ENCODE data around the gene PPP1R3D. TPM values are rescaled to one million over a fixed set of nuclear protein-coding genes. Genes with fewer than 3 reads are reported as not detected.

The PPP1R3D gene
- total RNA-seq, 1 experiment from 2014 or later = 4.9 TPM

DNA sequence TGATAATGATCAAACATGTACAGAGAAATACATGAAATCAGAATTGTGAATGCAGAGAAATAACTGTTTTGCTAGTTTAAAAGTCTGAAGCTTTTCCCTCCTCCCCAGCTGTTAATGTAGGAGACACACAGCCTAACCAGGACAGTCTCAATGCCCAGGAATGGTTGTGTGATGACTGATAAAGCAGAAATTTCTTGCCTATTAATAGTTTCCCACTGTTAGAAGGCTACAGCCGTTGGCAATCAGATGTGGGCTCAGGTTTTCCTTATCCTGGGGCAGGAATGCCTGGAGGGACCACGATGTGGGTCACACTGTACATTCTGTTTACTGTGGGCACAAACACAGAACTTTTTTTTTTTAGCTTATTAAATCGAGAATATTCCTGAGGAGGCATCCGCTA lies 1.9 kb downstream of the PPP1R3D start:
- Histone ChIP-seq H3K27ac (ENCODE audit: low read depth, low read length, poor library complexity, severe bottlenecking) (no peak overlapping the region), H3K4me1 (ENCODE audit: insufficient read depth, low read length, poor library complexity, severe bottlenecking) (peaks cover 16% of the 10 kb centered on the region), H3K4me3 (ENCODE audit: low read depth, low read length, poor library complexity, severe bottlenecking) (no peak overlapping the region), H3K27me3 (replicated peaks; ENCODE audit: insufficient read depth, low read depth, low read length, poor library complexity) (no peaks in the 10 kb centered on the region), H3K9me3 (ENCODE audit: low read depth, low read length, poor library complexity, severe bottlenecking) (no peaks in the 10 kb centered on the region), H3K36me3 (ENCODE audit: insufficient read depth, low read length, poor library complexity, severe bottlenecking) (peaks cover 12% of the 10 kb centered on the region)
- CTCF ChIA-PET = no interaction called here
- no TSS peak for BruUV-seq (replicated peaks)
- intact Hi-C loops (cut with micrococcal nuclease; ENCODE audit: unreplicated experiment) = no loop called here
- TF ChIP-seq EZH2 (IDR thresholded peaks at IDR 0.05; ENCODE audit: borderline replicate concordance, low read depth, low read length, poor library complexity, severe bottlenecking) = no peak
- no peak for TF ChIP-seq CTCF (conservative IDR thresholded peaks at IDR 0.05; ENCODE audit: low read depth, low read length)
- no peak for DNase-seq (ENCODE audit: low spot score)
- POLR2A ChIA-PET (ENCODE audit: low non-redundant PET) = interaction anchor here (0.6 kb wide), 1 partner anchor 935 kb away, joined by 3 read pairs; no protein-coding TSS in a partner anchor

DNA sequence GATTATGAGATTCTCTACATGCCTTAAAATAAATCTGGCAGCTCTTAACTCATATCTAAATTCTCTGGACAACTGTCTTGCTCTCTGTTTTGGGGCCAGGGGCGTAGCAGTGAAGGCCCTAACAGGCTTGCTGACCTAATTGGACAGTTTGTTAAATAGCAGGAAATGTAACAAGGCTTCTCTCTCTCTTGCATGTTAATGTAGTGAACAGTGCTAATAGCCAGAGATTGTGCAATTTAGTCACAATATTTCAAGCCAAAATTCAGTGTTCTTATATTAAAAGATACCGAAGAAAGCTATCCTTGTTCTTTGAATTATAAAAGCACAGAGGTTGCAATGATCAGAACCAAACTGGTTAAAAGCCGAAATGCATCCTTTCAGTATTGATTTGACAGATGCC lies 3.0 kb downstream of the PPP1R3D start:
- no peaks in the 10 kb centered on the region for H3K27me3 ChIP-seq (replicated peaks; ENCODE audit: insufficient read depth, low read depth, low read length, poor library complexity)
- intact Hi-C loops (cut with micrococcal nuclease; ENCODE audit: unreplicated experiment) = no loop called here
- H3K4me3 ChIP-seq (ENCODE audit: low read depth, low read length, poor library complexity, severe bottlenecking) = no peak overlapping the region
- BruUV-seq (replicated peaks) = TSS peak; percentile 55
- H3K4me1 ChIP-seq (ENCODE audit: insufficient read depth, low read length, poor library complexity, severe bottlenecking) = peaks cover 16% of the 10 kb centered on the region
- TF ChIP-seq CTCF (conservative IDR thresholded peaks at IDR 0.05; ENCODE audit: low read depth, low read length) (no peak), EZH2 (IDR thresholded peaks at IDR 0.05; ENCODE audit: borderline replicate concordance, low read depth, low read length, poor library complexity, severe bottlenecking) (no peak)
- peaks cover 4% of the 10 kb centered on the region for H3K36me3 ChIP-seq (ENCODE audit: insufficient read depth, low read length, poor library complexity, severe bottlenecking)
- H3K27ac ChIP-seq (ENCODE audit: low read depth, low read length, poor library complexity, severe bottlenecking) = peak overlapping the region; percentile 24
- ChIA-PET POLR2A (ENCODE audit: low non-redundant PET) (no interaction called here), CTCF (no interaction called here)
- DNase-seq (ENCODE audit: low spot score) = no peak
- H3K9me3 ChIP-seq (ENCODE audit: low read depth, low read length, poor library complexity, severe bottlenecking) = no peaks in the 10 kb centered on the region

DNA sequence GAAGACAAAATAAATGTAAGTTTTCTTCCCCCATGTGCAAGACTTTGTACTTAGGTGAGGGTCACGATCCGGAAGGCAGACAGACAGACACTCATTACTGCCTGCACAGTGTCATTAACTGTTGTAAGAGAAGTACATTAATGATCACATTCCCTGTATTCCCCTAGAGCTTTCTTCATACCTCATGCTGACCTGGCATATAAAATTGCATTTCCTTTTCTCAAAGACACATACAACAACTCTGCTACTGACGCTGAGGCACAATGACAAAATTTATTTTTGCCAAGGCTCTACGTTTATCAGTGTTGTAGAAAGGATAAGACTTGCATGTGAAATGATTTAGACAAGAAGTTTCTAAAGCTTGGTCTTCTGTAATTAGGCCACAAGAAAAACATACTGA lies 3.7 kb downstream of the PPP1R3D start:
- ChIA-PET CTCF (no interaction called here), POLR2A (ENCODE audit: low non-redundant PET) (no interaction called here)
- TF ChIP-seq EZH2 (IDR thresholded peaks at IDR 0.05; ENCODE audit: borderline replicate concordance, low read depth, low read length, poor library complexity, severe bottlenecking) (no peak), CTCF (conservative IDR thresholded peaks at IDR 0.05; ENCODE audit: low read depth, low read length) (no peak)
- Histone ChIP-seq H3K4me1 (ENCODE audit: insufficient read depth, low read length, poor library complexity, severe bottlenecking) (peaks cover 16% of the 10 kb centered on the region), H3K9me3 (ENCODE audit: low read depth, low read length, poor library complexity, severe bottlenecking) (no peaks in the 10 kb centered on the region), H3K36me3 (ENCODE audit: insufficient read depth, low read length, poor library complexity, severe bottlenecking) (no peaks in the 10 kb centered on the region), H3K27me3 (replicated peaks; ENCODE audit: insufficient read depth, low read depth, low read length, poor library complexity) (no peaks in the 10 kb centered on the region), H3K27ac (ENCODE audit: low read depth, low read length, poor library complexity, severe bottlenecking) (no peak overlapping the region), H3K4me3 (ENCODE audit: low read depth, low read length, poor library complexity, severe bottlenecking) (no peak overlapping the region)
- no TSS peak for BruUV-seq (replicated peaks)
- intact Hi-C loops (cut with micrococcal nuclease; ENCODE audit: unreplicated experiment) = no loop called here
- DNase-seq (ENCODE audit: low spot score) = no peak

Data from A673 (cell line).